HepG2 (cell line): ENCODE data around the gene CACNA1D. TPM values are rescaled to one million over a fixed set of nuclear protein-coding genes. Genes with fewer than 3 reads are reported as not detected.

Source experiments
- FLYWCH1 ChIP-seq: sonication (generic); formaldehyde crosslinking; IDR thresholded peaks from 2 replicates; pipeline ENCODE4 v1.8.1; 2023; ENCODE audit warnings: mild to moderate bottlenecking, missing genetic modification reagents
- FOXA1 ChIP-seq, 2 experiments: fragments of 450-650 bp in 1 of 2; sonication (generic) in 1 of 2; formaldehyde crosslinking in 1 of 2; IDR thresholded peaks; 2 replicates each; pipeline versions ENCODE4 v1.4.0 to v1.6.1; 2016 to 2020; ENCODE audit warnings: missing genetic modification reagents in 1 of 2
- NFKB2 ChIP-seq: sonication (generic); formaldehyde crosslinking; IDR thresholded peaks from 2 replicates; pipeline ENCODE4 v1.4.0; 2020; ENCODE audit warnings: missing genetic modification reagents, borderline replicate concordance
- ZNF713 ChIP-seq: sonication (generic); formaldehyde crosslinking; IDR thresholded peaks from 2 replicates; pipeline ENCODE4 v1.4.0; 2020; ENCODE audit warnings: mild to moderate bottlenecking, missing genetic modification reagents
- polyA plus RNA-seq, 8 experiments: library from polyadenylated mRNA; depleted of rRNA in 3 of 8; stranded (reverse) in 7 of 8; unstranded in 1 of 8; fragments of >200 nt; fragmentation: Illumina TruSeq in 4 of 8; extraction: Trizol in 4 of 8; gene quantifications; 2 replicates each; pipeline versions ENCODE4 v1.2.1 to v1.2.3, GENCODE V29; 2011 to 2016; ENCODE audit warnings: low read depth in 4 of 8, missing spikeins in 1 of 8, mixed read lengths in 1 of 8; ENCODE audit not compliant: insufficient read depth in 1 of 8
- total RNA-seq, 5 experiments: library from RNA; depleted of rRNA; stranded (reverse); fragments of >200 nt; fragmentation: Illumina TruSeq; extraction: Trizol; gene quantifications; 2 replicates each; pipeline ENCODE4 v1.2.3, GENCODE V29; 2016; ENCODE audit warnings: low read depth in 1 of 5
- TF ChIP-seq, protein P1 (sequence below): sonication (generic); formaldehyde crosslinking; IDR thresholded peaks from 2 replicates; pipeline ENCODE4 v1.4.0; 2020; ENCODE audit warnings: missing genetic modification reagents, borderline replicate concordance
- TF ChIP-seq, protein P2 (sequence below): sonication (generic); formaldehyde crosslinking; IDR thresholded peaks from 2 replicates; pipeline ENCODE4 v1.9.0; 2021; ENCODE audit warnings: missing genetic modification reagents, mild to moderate bottlenecking, borderline replicate concordance
- TF ChIP-seq, protein P3 (sequence below): sonication (generic); formaldehyde crosslinking; IDR thresholded peaks from 2 replicates; pipeline ENCODE4 v1.8.0; 2022; ENCODE audit warnings: missing genetic modification reagents, mild to moderate bottlenecking, borderline replicate concordance
- TF ChIP-seq, protein P4 (sequence below): sonication (generic); formaldehyde crosslinking; IDR thresholded peaks from 2 replicates; pipeline ENCODE4 v1.5.0; 2020; ENCODE audit warnings: missing genetic modification reagents
- TF ChIP-seq, protein P5 (sequence below): sonication (generic); formaldehyde crosslinking; IDR thresholded peaks from 2 replicates; pipeline ENCODE4 v1.8.0; 2022; ENCODE audit warnings: missing genetic modification reagents, mild to moderate bottlenecking, moderate library complexity, borderline replicate concordance

CACNA1D gene
- total and polyA plus RNA-seq, 2 of the 13 experiments (the other 11 are each of a cell fraction or from before 2014, with no cell fraction given) = 0.26 to 0.38 TPM

DNA sequence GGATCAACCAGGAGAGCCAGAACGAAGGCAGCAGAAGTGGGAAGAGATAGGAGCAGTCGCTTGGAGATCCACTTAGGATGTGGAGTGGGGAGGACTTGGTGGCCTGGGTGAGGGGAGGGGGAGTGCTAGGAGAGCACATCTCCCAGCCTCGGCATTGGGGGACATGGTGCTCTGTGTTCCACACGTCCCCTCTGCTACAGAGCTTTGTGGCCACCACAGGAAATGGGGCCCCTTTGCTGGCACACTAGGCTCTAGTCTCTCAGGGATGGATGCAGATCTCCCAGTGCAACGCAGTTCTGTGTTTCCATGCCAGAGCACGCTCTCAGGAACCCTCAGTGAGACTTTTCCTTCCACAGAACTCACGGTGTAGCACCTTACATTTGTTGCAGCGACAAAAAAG lies 283.1 kb downstream of the CACNA1D start (continued):
- TF ChIP-seq, protein P1, sequence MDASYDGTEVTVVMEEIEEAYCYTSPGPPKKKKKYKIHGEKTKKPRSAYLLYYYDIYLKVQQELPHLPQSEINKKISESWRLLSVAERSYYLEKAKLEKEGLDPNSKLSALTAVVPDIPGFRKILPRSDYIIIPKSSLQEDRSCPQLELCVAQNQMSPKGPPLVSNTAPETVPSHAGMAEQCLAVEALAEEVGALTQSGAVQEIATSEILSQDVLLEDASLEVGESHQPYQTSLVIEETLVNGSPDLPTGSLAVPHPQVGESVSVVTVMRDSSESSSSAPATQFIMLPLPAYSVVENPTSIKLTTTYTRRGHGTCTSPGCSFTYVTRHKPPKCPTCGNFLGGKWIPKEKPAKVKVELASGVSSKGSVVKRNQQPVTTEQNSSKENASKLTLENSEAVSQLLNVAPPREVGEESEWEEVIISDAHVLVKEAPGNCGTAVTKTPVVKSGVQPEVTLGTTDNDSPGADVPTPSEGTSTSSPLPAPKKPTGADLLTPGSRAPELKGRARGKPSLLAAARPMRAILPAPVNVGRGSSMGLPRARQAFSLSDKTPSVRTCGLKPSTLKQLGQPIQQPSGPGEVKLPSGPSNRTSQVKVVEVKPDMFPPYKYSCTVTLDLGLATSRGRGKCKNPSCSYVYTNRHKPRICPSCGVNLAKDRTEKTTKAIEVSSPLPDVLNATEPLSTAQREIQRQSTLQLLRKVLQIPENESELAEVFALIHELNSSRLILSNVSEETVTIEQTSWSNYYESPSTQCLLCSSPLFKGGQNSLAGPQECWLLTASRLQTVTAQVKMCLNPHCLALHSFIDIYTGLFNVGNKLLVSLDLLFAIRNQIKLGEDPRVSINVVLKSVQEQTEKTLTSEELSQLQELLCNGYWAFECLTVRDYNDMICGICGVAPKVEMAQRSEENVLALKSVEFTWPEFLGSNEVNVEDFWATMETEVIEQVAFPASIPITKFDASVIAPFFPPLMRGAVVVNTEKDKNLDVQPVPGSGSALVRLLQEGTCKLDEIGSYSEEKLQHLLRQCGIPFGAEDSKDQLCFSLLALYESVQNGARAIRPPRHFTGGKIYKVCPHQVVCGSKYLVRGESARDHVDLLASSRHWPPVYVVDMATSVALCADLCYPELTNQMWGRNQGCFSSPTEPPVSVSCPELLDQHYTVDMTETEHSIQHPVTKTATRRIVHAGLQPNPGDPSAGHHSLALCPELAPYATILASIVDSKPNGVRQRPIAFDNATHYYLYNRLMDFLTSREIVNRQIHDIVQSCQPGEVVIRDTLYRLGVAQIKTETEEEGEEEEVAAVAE (CRISPR knock-in tag) = no peak
- TF ChIP-seq, protein P2, sequence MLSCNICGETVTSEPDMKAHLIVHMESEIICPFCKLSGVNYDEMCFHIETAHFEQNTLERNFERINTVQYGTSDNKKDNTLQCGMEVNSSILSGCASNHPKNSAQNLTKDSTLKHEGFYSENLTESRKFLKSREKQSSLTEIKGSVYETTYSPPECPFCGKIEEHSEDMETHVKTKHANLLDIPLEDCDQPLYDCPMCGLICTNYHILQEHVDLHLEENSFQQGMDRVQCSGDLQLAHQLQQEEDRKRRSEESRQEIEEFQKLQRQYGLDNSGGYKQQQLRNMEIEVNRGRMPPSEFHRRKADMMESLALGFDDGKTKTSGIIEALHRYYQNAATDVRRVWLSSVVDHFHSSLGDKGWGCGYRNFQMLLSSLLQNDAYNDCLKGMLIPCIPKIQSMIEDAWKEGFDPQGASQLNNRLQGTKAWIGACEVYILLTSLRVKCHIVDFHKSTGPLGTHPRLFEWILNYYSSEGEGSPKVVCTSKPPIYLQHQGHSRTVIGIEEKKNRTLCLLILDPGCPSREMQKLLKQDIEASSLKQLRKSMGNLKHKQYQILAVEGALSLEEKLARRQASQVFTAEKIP (CRISPR knock-in tag) = no peak
- no peak for TF ChIP-seq ZNF713
- TF ChIP-seq, protein P3, sequence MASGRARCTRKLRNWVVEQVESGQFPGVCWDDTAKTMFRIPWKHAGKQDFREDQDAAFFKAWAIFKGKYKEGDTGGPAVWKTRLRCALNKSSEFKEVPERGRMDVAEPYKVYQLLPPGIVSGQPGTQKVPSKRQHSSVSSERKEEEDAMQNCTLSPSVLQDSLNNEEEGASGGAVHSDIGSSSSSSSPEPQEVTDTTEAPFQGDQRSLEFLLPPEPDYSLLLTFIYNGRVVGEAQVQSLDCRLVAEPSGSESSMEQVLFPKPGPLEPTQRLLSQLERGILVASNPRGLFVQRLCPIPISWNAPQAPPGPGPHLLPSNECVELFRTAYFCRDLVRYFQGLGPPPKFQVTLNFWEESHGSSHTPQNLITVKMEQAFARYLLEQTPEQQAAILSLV (CRISPR knock-in tag) = no peak
- TF ChIP-seq, protein P4, sequence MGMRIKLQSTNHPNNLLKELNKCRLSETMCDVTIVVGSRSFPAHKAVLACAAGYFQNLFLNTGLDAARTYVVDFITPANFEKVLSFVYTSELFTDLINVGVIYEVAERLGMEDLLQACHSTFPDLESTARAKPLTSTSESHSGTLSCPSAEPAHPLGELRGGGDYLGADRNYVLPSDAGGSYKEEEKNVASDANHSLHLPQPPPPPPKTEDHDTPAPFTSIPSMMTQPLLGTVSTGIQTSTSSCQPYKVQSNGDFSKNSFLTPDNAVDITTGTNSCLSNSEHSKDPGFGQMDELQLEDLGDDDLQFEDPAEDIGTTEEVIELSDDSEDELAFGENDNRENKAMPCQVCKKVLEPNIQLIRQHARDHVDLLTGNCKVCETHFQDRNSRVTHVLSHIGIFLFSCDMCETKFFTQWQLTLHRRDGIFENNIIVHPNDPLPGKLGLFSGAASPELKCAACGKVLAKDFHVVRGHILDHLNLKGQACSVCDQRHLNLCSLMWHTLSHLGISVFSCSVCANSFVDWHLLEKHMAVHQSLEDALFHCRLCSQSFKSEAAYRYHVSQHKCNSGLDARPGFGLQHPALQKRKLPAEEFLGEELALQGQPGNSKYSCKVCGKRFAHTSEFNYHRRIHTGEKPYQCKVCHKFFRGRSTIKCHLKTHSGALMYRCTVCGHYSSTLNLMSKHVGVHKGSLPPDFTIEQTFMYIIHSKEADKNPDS (CRISPR knock-in tag) = no peak
- no peak for TF ChIP-seq NFKB2
- TF ChIP-seq FLYWCH1 = no peak
- TF ChIP-seq, protein P5, sequence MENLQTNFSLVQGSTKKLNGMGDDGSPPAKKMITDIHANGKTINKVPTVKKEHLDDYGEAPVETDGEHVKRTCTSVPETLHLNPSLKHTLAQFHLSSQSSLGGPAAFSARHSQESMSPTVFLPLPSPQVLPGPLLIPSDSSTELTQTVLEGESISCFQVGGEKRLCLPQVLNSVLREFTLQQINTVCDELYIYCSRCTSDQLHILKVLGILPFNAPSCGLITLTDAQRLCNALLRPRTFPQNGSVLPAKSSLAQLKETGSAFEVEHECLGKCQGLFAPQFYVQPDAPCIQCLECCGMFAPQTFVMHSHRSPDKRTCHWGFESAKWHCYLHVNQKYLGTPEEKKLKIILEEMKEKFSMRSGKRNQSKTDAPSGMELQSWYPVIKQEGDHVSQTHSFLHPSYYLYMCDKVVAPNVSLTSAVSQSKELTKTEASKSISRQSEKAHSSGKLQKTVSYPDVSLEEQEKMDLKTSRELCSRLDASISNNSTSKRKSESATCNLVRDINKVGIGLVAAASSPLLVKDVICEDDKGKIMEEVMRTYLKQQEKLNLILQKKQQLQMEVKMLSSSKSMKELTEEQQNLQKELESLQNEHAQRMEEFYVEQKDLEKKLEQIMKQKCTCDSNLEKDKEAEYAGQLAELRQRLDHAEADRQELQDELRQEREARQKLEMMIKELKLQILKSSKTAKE (CRISPR knock-in tag) = no peak
- TF ChIP-seq FOXA1 (IDR thresholded peaks at IDR 0.05) = no peak
- no peak for TF ChIP-seq FOXA1 (CRISPR knock-in tag; IDR thresholded peaks at IDR 0.05)
